Liver (tissue), 9 donors: ENCODE measurements around the gene KLF15. TPM values are rescaled to one million over a fixed set of nuclear protein-coding genes. Genes with fewer than 3 reads are reported as not detected.
A peak's percentile ranks its signal among the peaks of the same experiment; 100 is the strongest.

ENCODE experiments used
- DNase-seq: peaks from one replicate; pipeline ENCODE4 v3.0.0-alpha.2; 2017; ENCODE audit warnings: low spot score
- H3K27ac ChIP-seq, 2 donors: one replicate each; pipeline ENCODE4 v1.7.0; 2013; ENCODE audit warnings: inconsistent platforms in 2 of 2, low read length in 2 of 2, control low read depth in 1 of 2, low read depth in 1 of 2, mild to moderate bottlenecking in 1 of 2
- H3K27me3 ChIP-seq, 4 donors: one replicate each; pipeline versions ENCODE4 v1.6.1 to v1.7.0; 2013; ENCODE audit warnings: low read length in 3 of 4, inconsistent platforms in 1 of 4, mild to moderate bottlenecking in 1 of 4, moderate library complexity in 1 of 4; ENCODE audit not compliant: control insufficient read depth in 4 of 4, insufficient read depth in 4 of 4
- H3K36me3 ChIP-seq, 4 donors: one replicate each; pipeline versions ENCODE4 v1.6.1 to v1.7.0; 2013; ENCODE audit warnings: low read length in 3 of 4, mild to moderate bottlenecking in 3 of 4, low read depth in 1 of 4, moderate library complexity in 1 of 4; ENCODE audit not compliant: control insufficient read depth in 4 of 4, insufficient read depth in 3 of 4
- H3K4me1 ChIP-seq, 4 donors: one replicate each; pipeline versions ENCODE4 v1.6.1 to v1.7.0; 2013; ENCODE audit warnings: low read length in 3 of 4, mild to moderate bottlenecking in 3 of 4, moderate library complexity in 1 of 4; ENCODE audit not compliant: control insufficient read depth in 4 of 4, insufficient read depth in 4 of 4
- H3K4me3 ChIP-seq, 3 donors: one replicate each; pipeline versions ENCODE4 v1.6.1 to v1.7.0; 2013; ENCODE audit warnings: low read length in 3 of 3, control low read depth in 1 of 3, low read depth in 1 of 3, mild to moderate bottlenecking in 1 of 3
- H3K9ac ChIP-seq, 2 donors: one replicate each; pipeline ENCODE4 v1.7.0; 2013; ENCODE audit warnings: low read length in 2 of 2, mild to moderate bottlenecking in 2 of 2, moderate library complexity in 2 of 2, control low read depth in 1 of 2, low read depth in 1 of 2
- H3K9me3 ChIP-seq, 4 donors: one replicate each; pipeline versions ENCODE4 v1.6.1 to v1.7.0; 2013; ENCODE audit warnings: low read length in 3 of 4; ENCODE audit not compliant: control insufficient read depth in 4 of 4
- ATF3 ChIP-seq: IDR thresholded peaks from 2 replicates; pipeline ENCODE4 v1.6.1; 2016; ENCODE audit warnings: antibody characterized with exemption
- CTCF ChIP-seq: fragments of 150-350 bp; IDR thresholded peaks from 2 replicates; pipeline ENCODE4 v1.5.1; 2017; ENCODE audit warnings: improper control_type of control experiment, low read depth, low read length; ENCODE audit not compliant: missing input control
- EGR1 ChIP-seq, 2 donors: IDR thresholded peaks; 2 replicates each; pipeline ENCODE4 v1.6.1; 2016 to 2018; ENCODE audit warnings: antibody characterized with exemption in 2 of 2, low read depth in 2 of 2
- FOXA1 ChIP-seq: IDR thresholded peaks from 2 replicates; pipeline ENCODE4 v1.6.1; 2016; ENCODE audit warnings: antibody characterized with exemption
- GABPA ChIP-seq, 2 donors: IDR thresholded peaks in 1 of 2; conservative IDR thresholded peaks in 1 of 2; 2 replicates each; pipeline ENCODE4 v1.6.1; 2016; ENCODE audit warnings: antibody characterized with exemption in 2 of 2, mild to moderate bottlenecking in 1 of 2, moderate library complexity in 1 of 2
- HNF4A ChIP-seq, 2 donors: conservative IDR thresholded peaks; 2 replicates each; pipeline ENCODE4 v1.6.1; 2016; ENCODE audit warnings: antibody characterized with exemption in 2 of 2, mild to moderate bottlenecking in 2 of 2
- HNF4G ChIP-seq: IDR thresholded peaks from 2 replicates; pipeline ENCODE4 v1.6.1; 2016; ENCODE audit warnings: antibody characterized with exemption
- JUND ChIP-seq, 2 donors: IDR thresholded peaks; 2 replicates each; pipeline ENCODE4 v1.6.1; 2016; ENCODE audit warnings: antibody characterized with exemption in 2 of 2
- MAX ChIP-seq: IDR thresholded peaks from 2 replicates; pipeline ENCODE4 v1.6.1; 2016; ENCODE audit warnings: antibody characterized with exemption
- NR2F2 ChIP-seq: IDR thresholded peaks from 2 replicates; pipeline ENCODE4 v1.6.1; 2016; ENCODE audit warnings: antibody characterized with exemption
- RAD21 ChIP-seq, 2 donors: IDR thresholded peaks; 2 replicates each; pipeline ENCODE4 v1.6.1; 2016; ENCODE audit warnings: antibody characterized with exemption in 2 of 2, mild to moderate bottlenecking in 2 of 2
- REST ChIP-seq: IDR thresholded peaks from 2 replicates; pipeline ENCODE4 v1.6.1; 2016; ENCODE audit warnings: antibody characterized with exemption, mild to moderate bottlenecking
- SP1 ChIP-seq: IDR thresholded peaks from 2 replicates; pipeline ENCODE4 v1.6.1; 2018; ENCODE audit warnings: antibody characterized with exemption, mild to moderate bottlenecking
- TAF1 ChIP-seq: conservative IDR thresholded peaks from 2 replicates; pipeline ENCODE4 v1.6.1; 2016; ENCODE audit warnings: antibody characterized with exemption, mild to moderate bottlenecking
- YY1 ChIP-seq: IDR thresholded peaks from 2 replicates; pipeline ENCODE4 v1.6.1; 2016; ENCODE audit warnings: antibody characterized with exemption, mild to moderate bottlenecking
- ZBTB33 ChIP-seq: IDR thresholded peaks from 2 replicates; pipeline ENCODE4 v1.6.1; 2016; ENCODE audit warnings: antibody characterized with exemption
- WGBS: extraction: QIAGEN DNeasy Blood & Tissue Kit; methylation state at CpG from one replicate; pipeline ENCODE4 v1.1.7; 2013; 5-methylcytosine and 5-hydroxymethylcytosine counted together
- polyA plus RNA-seq, 2 donors: library from polyadenylated mRNA; stranded (reverse) in 1 of 2; unstranded in 1 of 2; fragments of 200-250 nt in 1 of 2; fragments of >200 nt in 1 of 2; fragmentation: Nextera tagmentation in 1 of 2; extraction: Ambion mirVana in 1 of 2; gene quantifications; one replicate each; pipeline versions ENCODE4 v1.2.1 to v1.2.3, GENCODE V29; 2013 to 2015
- total RNA-seq, 2 donors: library from RNA; depleted of rRNA; stranded (reverse); fragments of >200 nt; gene quantifications; one replicate each; pipeline ENCODE4 v1.2.3, GENCODE V29; 2014
- donor health status: healthy.
- donor health status: healthy.
- donor health status: healthy.
- donor health status: healthy.
- donor health status: healthy.

The KLF15 gene
- total and polyA plus RNA-seq, 4 donors = 21.4 to 103 (median 49.3) TPM

GRCh38 chr3:126346466-126346865 lies 10.7 kb downstream of the KLF15 start:
- peaks cover 4 to 15% (median 12%) of the 10 kb centered on the region in 4 donors for H3K36me3 ChIP-seq
- no peaks in the 10 kb centered on the region for H3K9me3 ChIP-seq
- H3K27ac ChIP-seq = peak overlapping the region; percentile 15 to 22
- peaks cover 23 to 98% (median 80%) of the 10 kb centered on the region in 4 donors for H3K4me1 ChIP-seq
- H3K4me3 ChIP-seq = no peak overlapping the region
- TF ChIP-seq HNF4G (no peak), YY1 (no peak), EGR1 (IDR thresholded peaks at IDR 0.05; ENCODE audit: low read depth in 2 of 2) (no peak)
- peak; percentile 28 for DNase-seq
- H3K27me3 ChIP-seq = no peaks in the 10 kb centered on the region
- no peak overlapping the region for H3K9ac ChIP-seq
- 87% methylated on average over 2 of the region's 2 CpGs for WGBS

- Histone ChIP-seq H3K27me3 (no peaks in the 10 kb centered on the region), H3K9me3 (no peaks in the 10 kb centered on the region), H3K27ac (peak overlapping the region in 1 of 2 donors; percentile 22), H3K4me1 (peaks cover 26 to 98% (median 79%) of the 10 kb centered on the region in 4 donors), H3K4me3 (no peak overlapping the region), H3K9ac (no peak overlapping the region), H3K36me3 (peaks cover 4 to 15% (median 12%) of the 10 kb centered on the region in 4 donors)
- 90% methylated on average over 5 of the region's 5 CpGs for WGBS
- TF ChIP-seq JUND (IDR thresholded peaks at IDR 0.05) (no peak), RAD21 (IDR thresholded peaks at IDR 0.05) (no peak), HNF4A (conservative IDR thresholded peaks at IDR 0.05) (peak in 1 of 2 donors; percentile 4), EGR1 (IDR thresholded peaks at IDR 0.05; ENCODE audit: low read depth in 2 of 2) (no peak), TAF1 (no peak)
- peak; percentile 33 for DNase-seq
Observed at GRCh38 chr3:126345641-126346460, 11.4 kb downstream of the KLF15 start.

- H3K4me1 ChIP-seq = peaks cover 30 to 98% (median 80%) of the 10 kb centered on the region in 4 donors
Observed at GRCh38 chr3:126345231-126345630, 12.0 kb downstream of the KLF15 start.

More at GRCh38 chr3:126345231-126345630, 12.0 kb downstream of the KLF15 start:
- no peaks in the 10 kb centered on the region for H3K9me3 ChIP-seq
- 86% methylated on average over 7 of the region's 7 CpGs for WGBS
- H3K9ac ChIP-seq = no peak overlapping the region
- no peaks in the 10 kb centered on the region for H3K27me3 ChIP-seq
- TF ChIP-seq EGR1 (IDR thresholded peaks at IDR 0.05; ENCODE audit: low read depth in 2 of 2) (no peak), JUND (IDR thresholded peaks at IDR 0.05) (no peak), CTCF (no peak), YY1 (no peak), ZBTB33 (no peak), GABPA (IDR thresholded peaks at IDR 0.05 in 1 of 2, conservative IDR thresholded peaks at IDR 0.05 in 1 of 2) (no peak), HNF4G (no peak), SP1 (no peak), RAD21 (IDR thresholded peaks at IDR 0.05) (no peak), MAX (no peak), ATF3 (no peak), FOXA1 (no peak), HNF4A (conservative IDR thresholded peaks at IDR 0.05) (no peak), TAF1 (no peak), REST (no peak), NR2F2 (no peak)
- no peak overlapping the region for H3K4me3 ChIP-seq
- no peak for DNase-seq
- peaks cover 4 to 15% (median 12%) of the 10 kb centered on the region in 4 donors for H3K36me3 ChIP-seq
- no peak overlapping the region for H3K27ac ChIP-seq
